NCI-H226 (cell line): ENCODE measurements around the gene PCDHA8.
"Not testable (repeated sequence)": the region's sequence is repeated elsewhere in the genome, so short reads cannot be mapped to it uniquely, and the experiment has no call there.

Experiments used
- DNase-seq: peaks from one replicate; pipeline ENCODE4 v3.0.0-alpha.2; 2015

PCDHA8 gene, protein sequence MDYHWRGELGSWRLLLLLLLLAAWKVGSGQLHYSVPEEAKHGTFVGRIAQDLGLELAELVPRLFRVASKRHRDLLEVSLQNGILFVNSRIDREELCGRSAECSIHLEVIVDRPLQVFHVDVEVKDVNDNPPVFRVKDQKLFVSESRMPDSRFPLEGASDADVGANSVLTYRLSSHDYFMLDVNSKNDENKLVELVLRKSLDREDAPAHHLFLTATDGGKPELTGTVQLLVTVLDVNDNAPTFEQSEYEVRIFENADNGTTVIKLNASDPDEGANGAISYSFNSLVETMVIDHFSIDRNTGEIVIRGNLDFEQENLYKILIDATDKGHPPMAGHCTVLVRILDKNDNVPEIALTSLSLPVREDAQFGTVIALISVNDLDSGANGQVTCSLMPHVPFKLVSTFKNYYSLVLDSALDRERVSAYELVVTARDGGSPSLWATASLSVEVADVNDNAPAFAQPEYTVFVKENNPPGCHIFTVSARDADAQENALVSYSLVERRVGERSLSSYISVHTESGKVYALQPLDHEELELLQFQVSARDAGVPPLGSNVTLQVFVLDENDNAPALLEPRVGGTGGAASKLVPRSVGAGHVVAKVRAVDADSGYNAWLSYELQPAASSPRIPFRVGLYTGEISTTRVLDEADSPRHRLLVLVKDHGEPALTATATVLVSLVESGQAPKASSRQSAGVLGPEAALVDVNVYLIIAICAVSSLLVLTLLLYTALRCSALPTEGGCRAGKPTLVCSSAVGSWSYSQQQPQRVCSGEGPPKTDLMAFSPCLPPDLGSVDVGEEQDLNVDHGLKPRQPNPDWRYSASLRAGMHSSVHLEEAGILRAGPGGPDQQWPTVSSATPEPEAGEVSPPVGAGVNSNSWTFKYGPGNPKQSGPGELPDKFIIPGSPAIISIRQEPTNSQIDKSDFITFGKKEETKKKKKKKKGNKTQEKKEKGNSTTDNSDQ

DNA sequence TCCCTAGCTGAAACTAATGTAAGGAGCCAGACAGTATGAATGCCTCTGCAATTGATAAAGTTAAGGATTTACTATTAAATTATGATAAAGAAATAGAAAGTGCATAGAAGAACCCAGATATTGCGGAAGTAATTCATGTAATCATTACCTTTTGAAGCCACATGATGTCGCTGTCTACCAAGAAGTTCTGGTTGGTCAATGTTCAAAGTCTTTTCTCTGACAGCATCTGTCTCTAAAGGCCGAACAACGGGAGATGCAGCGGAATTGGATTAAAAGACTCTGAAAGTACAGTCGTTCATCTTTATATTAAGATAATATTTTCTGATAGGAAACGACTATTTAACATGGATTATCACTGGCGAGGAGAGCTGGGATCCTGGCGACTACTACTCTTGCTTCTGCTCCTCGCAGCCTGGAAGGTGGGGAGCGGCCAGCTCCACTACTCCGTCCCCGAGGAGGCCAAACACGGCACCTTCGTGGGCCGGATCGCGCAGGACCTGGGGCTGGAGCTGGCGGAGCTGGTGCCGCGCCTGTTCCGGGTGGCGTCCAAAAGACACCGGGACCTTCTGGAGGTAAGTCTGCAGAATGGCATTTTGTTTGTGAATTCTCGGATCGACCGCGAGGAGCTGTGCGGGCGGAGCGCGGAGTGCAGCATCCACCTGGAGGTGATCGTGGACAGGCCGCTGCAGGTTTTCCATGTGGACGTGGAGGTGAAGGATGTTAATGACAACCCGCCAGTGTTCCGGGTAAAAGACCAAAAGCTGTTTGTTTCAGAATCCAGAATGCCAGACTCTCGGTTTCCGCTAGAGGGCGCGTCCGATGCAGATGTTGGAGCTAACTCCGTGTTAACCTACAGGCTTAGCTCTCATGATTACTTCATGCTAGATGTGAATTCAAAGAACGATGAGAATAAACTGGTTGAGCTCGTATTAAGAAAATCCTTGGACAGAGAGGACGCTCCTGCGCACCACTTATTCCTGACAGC, at the start of gene PCDHA8:
Gene PCDHA8, plus strand, starts transcription at position 210 of the 985 bp plus-strand sequence. Its CDS starts 135 bp downstream, at position 345.
- DNase-seq, result no peak

DNA sequence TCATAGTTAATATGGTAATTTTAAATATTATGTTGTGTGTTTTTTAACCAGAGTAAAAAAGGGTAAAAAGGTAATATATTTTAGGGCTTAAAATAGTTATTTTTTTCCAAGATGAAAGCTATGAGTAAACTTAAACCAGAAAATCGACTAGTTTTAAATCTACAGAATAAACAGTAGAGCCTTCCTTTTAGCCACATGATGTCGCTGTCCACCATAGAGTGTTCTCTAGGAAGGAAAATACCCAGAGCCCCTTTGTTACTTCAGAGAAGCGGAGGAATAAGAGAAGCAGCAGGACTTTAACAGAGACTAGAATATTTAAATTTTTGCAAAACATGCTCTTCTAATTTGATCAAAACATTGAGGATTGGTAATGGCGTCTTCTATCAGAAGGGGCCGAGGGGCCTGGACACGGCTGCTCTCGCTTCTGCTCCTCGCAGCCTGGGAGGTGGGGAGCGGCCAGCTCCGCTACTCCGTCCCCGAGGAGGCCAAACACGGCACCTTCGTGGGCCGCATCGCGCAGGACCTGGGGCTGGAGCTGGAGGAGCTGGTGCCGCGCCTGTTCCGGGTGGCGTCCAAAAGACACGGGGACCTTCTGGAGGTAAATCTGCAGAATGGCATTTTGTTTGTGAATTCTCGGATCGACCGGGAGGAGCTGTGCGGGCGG, 46.3 kb upstream of the PCDHA8 start, which contains the start of gene PCDHA2:
Gene PCDHA2, plus strand, starts transcription at position 258 of the 664 bp plus-strand sequence.
- no peak for DNase-seq

DNA sequence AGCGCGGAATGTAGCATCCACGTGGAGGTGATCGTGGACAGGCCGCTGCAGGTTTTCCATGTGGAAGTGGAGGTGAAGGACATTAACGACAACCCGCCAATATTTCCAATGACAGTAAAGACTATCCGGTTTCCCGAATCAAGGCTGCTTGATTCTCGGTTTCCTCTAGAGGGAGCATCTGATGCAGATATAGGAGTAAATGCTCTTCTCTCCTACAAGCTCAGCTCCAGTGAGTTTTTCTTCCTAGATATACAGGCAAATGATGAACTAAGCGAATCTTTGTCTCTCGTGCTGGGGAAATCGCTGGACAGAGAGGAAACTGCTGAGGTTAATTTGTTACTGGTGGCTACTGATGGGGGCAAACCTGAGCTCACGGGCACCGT, 45.7 kb upstream of the PCDHA8 start:
- DNase-seq, result no peak

DNA sequence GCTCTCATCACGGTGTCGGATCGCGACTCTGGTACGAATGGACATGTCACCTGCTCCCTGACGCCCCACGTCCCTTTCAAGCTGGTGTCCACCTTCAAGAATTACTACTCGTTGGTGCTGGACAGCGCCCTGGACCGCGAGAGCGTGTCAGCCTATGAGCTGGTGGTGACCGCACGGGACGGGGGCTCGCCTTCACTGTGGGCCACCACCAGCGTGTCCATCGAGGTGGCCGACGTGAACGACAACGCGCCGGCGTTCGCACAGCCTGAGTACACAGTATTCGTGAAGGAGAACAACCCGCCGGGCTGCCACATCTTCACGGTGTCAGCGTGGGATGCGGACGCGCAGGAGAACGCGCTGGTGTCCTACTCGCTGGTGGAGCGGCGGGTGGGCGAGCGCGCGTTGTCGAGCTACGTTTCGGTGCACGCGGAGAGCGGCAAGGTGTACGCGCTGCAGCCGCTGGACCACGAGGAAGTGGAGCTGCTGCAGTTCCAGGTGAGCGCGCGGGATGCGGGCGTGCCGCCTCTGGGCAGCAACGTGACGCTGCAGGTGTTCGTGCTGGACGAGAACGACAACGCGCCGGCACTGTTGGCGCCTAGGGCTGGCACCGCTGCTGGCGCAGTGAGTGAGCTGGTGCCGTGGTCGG, 44.8 kb upstream of the PCDHA8 start:
- DNase-seq, result not testable (repeated sequence)

DNA sequence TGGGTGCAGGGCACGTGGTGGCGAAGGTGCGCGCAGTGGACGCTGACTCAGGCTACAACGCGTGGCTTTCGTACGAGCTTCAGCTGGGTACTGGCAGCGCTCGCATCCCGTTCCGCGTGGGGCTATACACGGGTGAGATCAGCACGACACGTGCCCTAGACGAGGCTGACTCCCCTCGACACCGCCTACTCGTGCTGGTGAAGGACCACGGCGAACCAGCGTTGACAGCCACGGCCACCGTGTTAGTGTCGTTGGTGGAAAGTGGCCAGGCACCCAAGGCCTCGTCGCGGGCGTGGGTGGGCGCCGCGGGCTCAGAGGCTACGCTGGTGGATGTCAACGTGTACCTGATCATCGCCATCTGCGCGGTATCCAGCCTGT, 44.3 kb upstream of the PCDHA8 start:
- no peak for DNase-seq

DNA sequence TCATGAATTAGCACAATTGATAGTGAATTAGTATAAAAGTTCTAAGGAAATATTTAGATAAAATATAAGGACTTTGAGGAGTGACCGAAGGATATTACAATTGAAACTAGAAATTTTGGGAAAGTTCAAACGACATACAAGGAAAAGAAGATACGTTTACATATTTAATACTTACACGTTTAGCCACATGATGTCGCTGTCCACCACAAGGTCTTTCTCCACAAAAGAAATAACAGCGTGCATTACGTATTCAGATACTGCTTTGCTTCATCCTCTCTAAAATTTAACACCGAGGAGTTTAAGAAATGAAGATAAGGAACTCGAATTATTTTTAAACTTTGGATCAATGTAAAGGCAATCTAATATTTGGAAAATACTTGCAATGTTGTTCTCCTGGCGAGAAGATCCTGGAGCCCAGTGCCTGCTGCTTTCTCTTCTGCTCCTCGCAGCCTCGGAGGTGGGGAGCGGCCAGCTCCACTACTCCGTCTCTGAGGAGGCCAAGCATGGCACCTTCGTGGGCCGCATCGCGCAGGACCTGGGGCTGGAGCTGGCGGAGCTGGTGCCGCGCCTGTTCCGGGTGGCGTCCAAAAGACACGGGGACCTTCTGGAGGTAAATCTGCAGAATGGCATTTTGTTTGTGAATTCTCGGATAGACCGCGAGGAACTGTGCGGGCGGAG, 40.0 kb upstream of the PCDHA8 start, which contains the start of gene PCDHA3:
Gene PCDHA3, plus strand, starts transcription at position 242 of the 678 bp plus-strand sequence.
- DNase-seq, result no peak

DNA sequence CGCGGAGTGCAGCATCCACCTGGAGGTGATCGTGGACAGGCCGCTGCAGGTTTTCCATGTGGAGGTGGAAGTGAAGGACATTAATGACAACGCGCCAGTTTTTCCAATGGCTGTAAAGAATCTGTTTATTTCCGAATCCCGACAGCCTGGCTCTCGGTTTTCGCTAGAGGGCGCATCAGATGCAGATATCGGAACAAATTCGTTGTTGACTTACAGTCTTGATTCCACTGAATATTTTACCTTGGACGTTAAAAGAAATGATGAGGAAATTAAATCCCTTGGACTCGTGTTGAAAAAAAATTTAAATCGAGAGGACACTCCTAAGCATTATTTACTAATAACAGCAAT, 39.5 kb upstream of the PCDHA8 start:
- DNase-seq, result no peak

DNA sequence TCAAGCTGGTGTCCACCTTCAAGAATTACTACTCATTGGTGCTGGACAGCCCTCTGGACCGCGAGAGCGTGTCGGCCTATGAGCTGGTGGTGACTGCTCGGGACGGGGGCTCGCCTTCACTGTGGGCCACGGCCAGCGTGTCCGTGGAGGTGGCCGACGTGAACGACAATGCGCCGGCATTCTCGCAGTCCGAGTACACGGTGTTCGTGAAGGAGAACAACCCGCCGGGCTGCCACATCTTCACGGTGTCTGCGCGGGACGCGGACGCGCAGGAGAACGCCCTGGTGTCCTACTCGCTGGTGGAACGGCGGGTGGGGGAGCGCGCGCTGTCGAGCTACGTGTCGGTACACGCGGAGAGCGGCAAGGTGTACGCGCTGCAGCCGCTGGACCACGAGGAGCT, 38.6 kb upstream of the PCDHA8 start:
- DNase-seq, result not testable (repeated sequence)

DNA sequence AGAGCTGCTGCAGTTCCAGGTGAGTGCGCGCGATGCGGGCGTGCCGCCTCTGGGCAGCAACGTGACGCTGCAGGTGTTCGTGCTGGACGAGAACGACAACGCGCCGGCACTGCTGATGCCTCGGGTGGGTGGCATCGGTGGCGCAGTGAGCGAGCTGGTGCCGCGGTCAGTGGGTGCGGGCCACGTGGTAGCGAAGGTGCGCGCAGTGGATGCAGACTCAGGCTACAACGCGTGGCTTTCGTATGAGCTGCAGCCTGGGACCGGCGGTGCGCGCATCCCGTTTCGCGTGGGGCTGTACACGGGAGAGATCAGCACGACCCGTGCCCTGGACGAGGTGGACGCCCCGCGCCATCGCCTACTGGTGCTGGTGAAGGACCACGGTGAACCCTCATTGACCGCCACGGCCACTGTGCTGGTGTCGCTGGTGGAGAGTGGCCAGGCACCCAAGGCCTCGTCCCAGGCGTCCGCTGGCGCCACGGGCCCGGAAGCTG, 38.2 kb upstream of the PCDHA8 start:
- no peak for DNase-seq

DNA sequence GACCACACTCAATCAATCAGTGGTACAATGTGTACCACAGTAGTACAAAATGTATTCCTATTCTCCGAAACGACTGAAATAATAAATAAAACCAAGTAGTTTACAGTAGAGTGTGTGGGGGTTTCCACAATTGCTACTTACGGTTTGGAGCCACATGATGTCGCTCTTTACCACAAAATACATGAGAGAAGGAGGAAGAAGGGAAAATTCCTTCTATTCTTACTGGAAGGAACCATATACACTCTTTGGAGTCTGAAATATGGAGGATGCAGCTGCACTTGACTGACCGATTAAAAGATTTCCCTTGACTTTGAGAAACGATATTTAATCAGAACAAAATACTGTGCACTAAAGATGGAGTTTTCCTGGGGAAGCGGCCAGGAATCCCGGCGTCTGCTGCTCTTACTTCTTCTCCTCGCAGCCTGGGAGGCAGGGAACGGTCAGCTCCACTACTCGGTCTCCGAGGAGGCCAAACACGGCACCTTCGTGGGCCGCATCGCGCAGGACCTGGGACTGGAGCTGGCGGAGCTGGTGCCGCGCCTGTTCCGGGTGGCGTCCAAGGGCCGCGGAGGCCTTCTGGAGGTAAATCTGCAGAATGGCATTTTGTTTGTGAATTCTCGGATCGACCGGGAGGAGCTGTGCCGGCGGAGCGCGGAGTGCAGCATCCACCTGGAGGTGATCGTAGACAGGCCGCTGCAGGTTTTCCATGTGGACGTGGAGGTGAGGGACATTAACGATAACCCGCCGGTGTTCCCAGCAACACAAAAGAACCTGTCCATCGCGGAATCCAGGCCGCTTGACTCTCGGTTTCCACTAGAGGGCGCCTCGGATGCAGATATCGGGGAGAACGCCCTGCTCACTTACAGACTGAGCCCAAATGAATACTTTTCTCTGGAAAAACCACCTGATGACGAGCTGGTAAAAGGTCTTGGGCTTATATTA, 33.9 kb upstream of the PCDHA8 start, which contains the start of gene PCDHA4:
Gene PCDHA4, plus strand, starts transcription at position 235 of the 942 bp plus-strand sequence.
- DNase-seq, result no peak

DNA sequence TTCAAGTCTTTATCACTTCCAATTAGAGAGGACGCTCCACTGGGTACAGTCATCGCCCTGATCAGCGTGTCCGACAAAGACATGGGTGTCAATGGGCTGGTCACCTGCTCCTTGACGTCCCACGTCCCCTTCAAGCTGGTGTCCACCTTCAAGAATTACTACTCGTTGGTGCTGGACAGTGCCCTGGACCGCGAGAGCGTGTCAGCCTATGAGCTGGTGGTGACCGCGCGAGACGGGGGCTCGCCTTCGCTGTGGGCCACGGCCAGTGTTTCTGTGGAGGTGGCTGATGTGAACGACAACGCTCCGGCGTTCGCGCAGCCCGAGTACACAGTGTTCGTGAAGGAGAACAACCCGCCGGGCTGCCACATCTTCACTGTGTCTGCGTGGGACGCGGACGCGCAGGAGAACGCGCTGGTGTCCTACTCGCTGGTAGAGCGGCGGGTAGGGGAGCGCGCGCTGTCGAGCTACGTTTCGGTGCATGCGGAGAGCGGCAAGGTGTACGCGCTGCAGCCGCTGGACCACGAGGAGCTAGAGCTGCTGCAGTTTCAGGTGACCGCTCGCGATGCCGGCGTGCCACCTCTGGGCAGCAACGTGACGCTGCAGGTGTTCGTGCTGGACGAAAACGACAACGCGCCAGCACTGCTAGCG, 32.6 kb upstream of the PCDHA8 start:
- DNase-seq, result not testable (repeated sequence)

DNA sequence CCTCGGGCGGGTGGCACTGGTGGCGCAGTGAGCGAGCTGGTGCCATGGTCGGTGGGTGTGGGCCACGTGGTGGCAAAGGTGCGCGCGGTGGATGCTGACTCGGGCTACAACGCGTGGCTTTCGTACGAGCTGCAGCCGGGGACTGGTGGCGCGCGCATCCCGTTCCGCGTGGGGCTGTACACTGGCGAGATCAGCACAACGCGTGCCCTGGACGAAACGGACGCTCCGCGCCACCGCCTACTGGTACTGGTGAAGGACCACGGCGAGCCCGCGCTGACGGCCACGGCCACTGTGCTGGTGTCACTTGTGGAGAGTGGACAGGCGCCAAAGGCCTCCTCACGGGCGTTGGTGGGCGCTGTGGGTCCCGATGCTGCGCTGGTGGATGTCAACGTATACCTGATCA, 32.1 kb upstream of the PCDHA8 start:
- no peak for DNase-seq

DNA sequence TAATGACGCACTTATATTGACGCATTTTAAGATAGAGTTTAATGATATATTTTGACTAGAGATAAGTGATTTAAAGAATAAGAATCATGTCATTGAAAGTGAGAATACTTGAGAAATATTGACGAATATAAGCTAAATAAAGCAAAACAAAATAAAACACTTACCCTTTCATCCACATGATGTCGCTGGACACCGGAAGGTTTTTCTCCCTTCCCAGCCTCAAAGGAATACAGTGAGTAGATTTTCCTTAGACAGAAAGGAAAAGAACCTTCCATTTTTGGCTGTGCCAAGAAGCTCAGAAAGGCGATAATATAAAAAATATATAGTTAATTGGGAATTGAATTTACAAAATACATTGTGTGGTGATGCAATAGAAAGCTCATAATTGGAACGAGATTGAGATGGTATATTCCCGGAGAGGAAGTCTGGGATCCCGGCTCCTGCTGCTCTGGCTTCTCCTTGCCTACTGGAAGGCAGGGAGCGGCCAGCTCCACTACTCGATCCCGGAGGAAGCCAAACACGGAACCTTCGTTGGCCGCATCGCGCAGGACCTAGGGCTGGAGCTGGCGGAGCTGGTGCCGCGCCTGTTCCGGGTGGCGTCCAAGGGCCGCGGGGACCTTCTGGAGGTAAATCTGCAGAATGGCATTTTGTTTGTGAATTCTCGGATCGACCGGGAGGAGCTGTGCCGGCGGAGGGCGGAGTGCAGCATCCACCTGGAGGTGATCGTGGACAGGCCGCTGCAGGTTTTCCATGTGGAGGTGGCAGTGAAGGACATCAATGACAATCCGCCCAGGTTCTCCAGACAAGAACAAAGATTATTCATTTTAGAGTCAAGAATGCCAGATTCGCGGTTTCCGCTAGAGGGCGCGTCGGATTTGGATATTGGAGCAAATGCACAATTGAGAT, 19.4 kb upstream of the PCDHA8 start, which contains the start of gene PCDHA5:
Gene PCDHA5, plus strand, starts transcription at position 239 of the 906 bp plus-strand sequence.
- DNase-seq, result no peak

DNA sequence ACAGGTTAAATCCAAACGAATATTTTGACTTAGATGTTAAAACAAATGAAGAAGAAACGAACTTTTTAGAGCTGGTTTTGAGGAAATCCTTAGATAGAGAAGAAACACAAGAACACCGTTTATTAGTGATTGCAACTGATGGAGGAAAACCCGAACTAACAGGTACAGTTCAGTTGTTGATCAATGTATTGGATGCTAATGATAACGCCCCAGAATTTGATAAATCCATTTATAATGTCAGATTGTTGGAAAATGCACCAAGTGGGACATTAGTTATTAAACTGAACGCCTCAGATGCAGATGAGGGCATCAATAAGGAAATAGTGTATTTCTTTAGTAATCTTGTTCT, 18.7 kb upstream of the PCDHA8 start:
- DNase-seq, result no peak

DNA sequence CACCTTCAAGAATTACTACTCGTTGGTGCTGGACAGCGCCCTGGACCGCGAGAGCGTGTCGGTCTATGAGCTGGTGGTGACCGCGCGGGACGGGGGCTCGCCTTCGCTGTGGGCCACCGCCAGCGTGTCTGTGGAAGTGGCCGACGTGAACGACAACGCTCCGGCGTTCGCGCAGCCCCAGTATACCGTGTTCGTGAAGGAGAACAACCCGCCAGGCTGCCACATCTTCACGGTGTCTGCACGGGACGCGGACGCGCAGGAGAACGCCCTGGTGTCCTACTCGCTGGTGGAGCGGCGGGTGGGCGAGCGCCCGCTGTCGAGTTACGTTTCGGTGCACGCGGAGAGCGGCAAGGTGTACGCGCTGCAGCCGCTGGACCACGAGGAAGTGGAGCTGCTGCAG, 18.0 kb upstream of the PCDHA8 start:
- DNase-seq, result not testable (repeated sequence)

DNA sequence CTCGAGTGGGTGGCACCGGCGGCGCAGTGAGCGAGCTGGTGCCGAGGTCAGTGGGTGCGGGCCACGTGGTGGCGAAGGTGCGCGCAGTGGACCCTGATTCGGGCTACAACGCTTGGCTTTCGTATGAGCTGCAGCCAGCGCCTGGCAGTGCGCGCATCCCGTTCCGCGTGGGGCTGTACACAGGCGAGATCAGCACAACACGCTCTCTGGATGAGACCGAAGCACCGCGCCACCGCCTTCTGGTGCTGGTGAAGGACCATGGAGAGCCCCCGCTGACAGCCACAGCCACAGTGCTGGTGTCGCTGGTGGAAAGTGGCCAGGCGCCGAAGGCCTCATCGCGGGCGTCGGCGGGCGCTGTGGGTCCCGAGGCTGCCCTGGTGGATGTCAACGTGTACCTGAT, 17.5 kb upstream of the PCDHA8 start:
- no peak for DNase-seq

DNA sequence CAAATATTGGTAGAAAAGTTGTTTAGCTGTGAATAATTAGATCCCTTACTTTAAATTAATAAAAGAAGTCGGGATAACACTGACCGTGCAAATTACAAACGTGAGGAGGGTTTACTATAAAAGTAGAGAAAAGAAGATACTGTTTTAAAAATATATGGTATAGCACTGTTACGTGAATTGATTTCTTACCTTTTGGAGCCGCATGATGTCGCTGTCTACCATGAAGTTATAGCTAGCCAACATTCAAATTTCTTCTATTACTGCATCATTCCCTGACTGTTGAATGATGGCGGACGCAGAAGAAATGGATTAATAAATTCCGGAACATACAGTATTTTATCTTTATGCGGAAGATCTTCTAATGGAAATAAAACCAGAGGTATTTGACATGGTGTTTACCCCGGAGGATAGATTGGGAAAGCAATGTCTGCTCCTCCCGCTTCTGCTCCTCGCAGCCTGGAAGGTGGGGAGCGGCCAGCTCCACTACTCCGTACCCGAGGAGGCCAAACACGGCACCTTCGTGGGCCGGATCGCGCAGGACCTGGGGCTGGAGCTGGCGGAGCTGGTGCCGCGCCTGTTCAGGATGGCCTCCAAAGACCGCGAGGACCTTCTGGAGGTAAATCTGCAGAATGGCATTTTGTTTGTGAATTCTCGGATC, 13.2 kb upstream of the PCDHA8 start, which contains the start of gene PCDHA6:
Gene PCDHA6, plus strand, starts transcription at position 257 of the 658 bp plus-strand sequence. Its CDS starts 132 bp downstream, at position 389.
- no peak for DNase-seq
